SK-N-SH treated with all-trans-retinoic acid at 6 μM for 48 hours (cell line): ENCODE measurements around the gene RAB3B.

ENCODE experiments used
- ATAC-seq: fragments of 200-7000 bp; cut with Tn5 transposase; 3 replicates; pipeline ENCODE4 v1.9.1; 2020; ENCODE audit warnings: mild to moderate bottlenecking, moderate library complexity
- ARNTL ChIP-seq: fragments of 450-650 bp; formaldehyde crosslinking; IDR thresholded peaks from 2 replicates; pipeline ENCODE4 v1.5.0; 2020; ENCODE audit warnings: low read depth, mild to moderate bottlenecking, moderate library complexity, borderline replicate concordance
- BACH2 ChIP-seq: fragments of 250-450 bp; sonication (Bioruptor Pico); IDR thresholded peaks from 2 replicates; pipeline ENCODE4 v1.9.0; 2021; ENCODE audit warnings: mild to moderate bottlenecking, borderline replicate concordance
- CREB5 ChIP-seq: fragments of 250-450 bp; sonication (Bioruptor Pico); IDR thresholded peaks from 2 replicates; pipeline ENCODE4 v1.5.1; 2020; ENCODE audit warnings: low read depth, mild to moderate bottlenecking, moderate library complexity
- CSDC2 ChIP-seq: fragments of 250-450 bp; sonication (Bioruptor Pico); IDR thresholded peaks from 2 replicates; pipeline ENCODE4 v1.5.0; 2020; ENCODE audit warnings: mild to moderate bottlenecking, moderate library complexity
- ESRRG ChIP-seq: fragments of 250-450 bp; sonication (Bioruptor Pico); IDR thresholded peaks from 2 replicates; pipeline ENCODE4 v1.6.1; 2021; ENCODE audit warnings: mild to moderate bottlenecking
- GLIS3 ChIP-seq: fragments of 250-450 bp; sonication (Bioruptor Pico); IDR thresholded peaks from 2 replicates; pipeline ENCODE4 v1.5.0; 2020; ENCODE audit warnings: mild to moderate bottlenecking, moderate library complexity
- ISL1 ChIP-seq: fragments of 250-450 bp; sonication (Bioruptor Pico); IDR thresholded peaks from 2 replicates; pipeline ENCODE4 v2.1.2; 2022; ENCODE audit warnings: mild to moderate bottlenecking, moderate library complexity
- OSR1 ChIP-seq: fragments of 250-450 bp; sonication (Bioruptor Pico); IDR thresholded peaks from 2 replicates; pipeline ENCODE4 v1.8.0; 2022; ENCODE audit warnings: moderate library complexity, mild to moderate bottlenecking, inconsistent platforms
- PATZ1 ChIP-seq: fragments of 250-450 bp; sonication (Bioruptor Pico); IDR thresholded peaks from 2 replicates; pipeline ENCODE4 v1.8.0; 2020; ENCODE audit warnings: mild to moderate bottlenecking, moderate library complexity, borderline replicate concordance
- POU6F1 ChIP-seq: fragments of 250-450 bp; sonication (Bioruptor Pico); IDR thresholded peaks from 2 replicates; pipeline ENCODE4 v1.8.0; 2021; ENCODE audit warnings: low read depth, mild to moderate bottlenecking, moderate library complexity, borderline replicate concordance
- PPARA ChIP-seq: fragments of 250-450 bp; sonication (Bioruptor Pico); IDR thresholded peaks from 2 replicates; pipeline ENCODE4 v1.5.0; 2020; ENCODE audit warnings: mild to moderate bottlenecking, borderline replicate concordance
- RARB ChIP-seq: fragments of 250-450 bp; sonication (Bioruptor Pico); IDR thresholded peaks from 2 replicates; pipeline ENCODE4 v1.8.0; 2021; ENCODE audit warnings: mild to moderate bottlenecking, moderate library complexity
- TCF4 ChIP-seq: fragments of 250-450 bp; sonication (Bioruptor Pico); IDR thresholded peaks from 2 replicates; pipeline ENCODE4 v1.8.0; 2021; ENCODE audit warnings: mild to moderate bottlenecking, moderate library complexity, borderline replicate concordance
- TOX ChIP-seq: fragments of 250-450 bp; sonication (Bioruptor Pico); IDR thresholded peaks from 2 replicates; pipeline ENCODE4 v1.8.0; 2021; ENCODE audit warnings: mild to moderate bottlenecking, moderate library complexity, borderline replicate concordance
- TSHZ2 ChIP-seq: fragments of 250-450 bp; sonication (Bioruptor Pico); IDR thresholded peaks from 2 replicates; pipeline ENCODE4 v1.5.0; 2020; ENCODE audit warnings: mild to moderate bottlenecking, moderate library complexity
- ZFP3 ChIP-seq: fragments of 250-450 bp; sonication (Bioruptor Pico); IDR thresholded peaks from 2 replicates; pipeline ENCODE4 v1.5.0; 2020; ENCODE audit warnings: mild to moderate bottlenecking, moderate library complexity
- ZFP30 ChIP-seq: fragments of 450-650 bp; formaldehyde crosslinking; IDR thresholded peaks from 2 replicates; pipeline ENCODE4 v1.5.0; 2022; ENCODE audit warnings: mild to moderate bottlenecking, moderate library complexity
- ZNF565 ChIP-seq: fragments of 450-650 bp; formaldehyde crosslinking; conservative IDR thresholded peaks from 2 replicates; pipeline ENCODE4 v1.5.0; 2020; ENCODE audit warnings: low read depth, mild to moderate bottlenecking, moderate library complexity
- ZNF70 ChIP-seq: fragments of 450-650 bp; formaldehyde crosslinking; IDR thresholded peaks from 2 replicates; pipeline ENCODE4 v1.5.0; 2020; ENCODE audit warnings: mild to moderate bottlenecking, moderate library complexity
- ZNF8 ChIP-seq: fragments of 450-650 bp; formaldehyde crosslinking; IDR thresholded peaks from 2 replicates; pipeline ENCODE4 v1.5.0; 2020; ENCODE audit warnings: mild to moderate bottlenecking, moderate library complexity

RAB3B gene

GRCh38 chr1:51906306-51907078, 84.0 kb downstream of the RAB3B start:
- TF ChIP-seq TOX (no peak), ISL1 (CRISPR knock-in tag) (0 out of 2 replicates have a peak, but pooled peaks have one; percentile 21)
- peak; percentile 85 for ATAC-seq

GRCh38 chr1:51902456-51902855, 88.0 kb downstream of the RAB3B start:
- TF ChIP-seq ESRRG (no peak), PATZ1 (CRISPR knock-in tag) (no peak), RARB (CRISPR knock-in tag) (no peak), ZNF565 (CRISPR knock-in tag) (no peak), GLIS3 (CRISPR knock-in tag) (no peak), BACH2 (no peak)
- TF ChIP-seq, all 23 proteins: peak for 0
- ATAC-seq, result no peak

GRCh38 chr1:51901151-51901550, 89.3 kb downstream of the RAB3B start:
- no peak for TF ChIP-seq ZFP30 (CRISPR knock-in tag)
- no peak for TF ChIP-seq GLIS3 (CRISPR knock-in tag)
- no peak for TF ChIP-seq TOX
- no peak for TF ChIP-seq TCF4 (CRISPR knock-in tag)
- TF ChIP-seq ISL1 (CRISPR knock-in tag), result no peak
- no peak for TF ChIP-seq ZNF8 (CRISPR knock-in tag)
- no peak for ATAC-seq

GRCh38 chr1:51899022-51899421, 91.5 kb downstream of the RAB3B start:
- peak; percentile 14 for ATAC-seq
- TF ChIP-seq ZNF8 (CRISPR knock-in tag) (no peak), ZFP3 (CRISPR knock-in tag) (no peak), TSHZ2 (no peak), CREB5 (CRISPR knock-in tag) (no peak), OSR1 (no peak), ARNTL (CRISPR knock-in tag) (no peak), PPARA (CRISPR knock-in tag) (no peak), ZNF70 (CRISPR knock-in tag) (no peak), BACH2 (no peak)
- TF ChIP-seq, all 23 proteins: peak for 0

GRCh38 chr1:51898090-51898734, 92.3 kb downstream of the RAB3B start:
- ATAC-seq, result peak; percentile 72
- TF ChIP-seq BACH2, result no peak
- no peak for TF ChIP-seq ZNF70 (CRISPR knock-in tag)
- TF ChIP-seq GLIS3 (CRISPR knock-in tag), result no peak
- TF ChIP-seq TCF4 (CRISPR knock-in tag), result no peak
- TF ChIP-seq CSDC2 (CRISPR knock-in tag), result no peak
- no peak for TF ChIP-seq PPARA (CRISPR knock-in tag)
- TF ChIP-seq ZFP30 (CRISPR knock-in tag), result no peak
- no peak for TF ChIP-seq TSHZ2
- no peak for TF ChIP-seq ISL1 (CRISPR knock-in tag)
- TF ChIP-seq ZNF565 (CRISPR knock-in tag), result no peak
- TF ChIP-seq OSR1, result no peak
- no peak for TF ChIP-seq ESRRG
- no peak for TF ChIP-seq POU6F1 (CRISPR knock-in tag)
